GM19455 (cell line): Measurements from ENCODE around the gene ANO4.

Experiments
- ATAC-seq: cut with Tn5 transposase; IDR thresholded peaks from one replicate; pipeline ENCODE4 v1.9.1; 2021; ENCODE audit not compliant: unreplicated experiment

Gene ANO4

GRCh38 chr12:100794441-100795173 lies at the start of gene ANO4:
TSS of gene ANO4 (plus strand) at chr12:100794776. CDS start at chr12:100901786, 107,010 bp downstream.
- ATAC-seq = no peak

GRCh38 chr12:100745378-100746071 lies 49.1 kb upstream of the ANO4 start:
- ATAC-seq = no peak

GRCh38 chr12:100752841-100753240 lies 41.7 kb upstream of the ANO4 start:
- ATAC-seq = no peak

GRCh38 chr12:100753837-100754236 lies 40.7 kb upstream of the ANO4 start:
- no peak for ATAC-seq

GRCh38 chr12:100755186-100755585 lies 39.4 kb upstream of the ANO4 start:
- ATAC-seq = no peak

GRCh38 chr12:100758083-100758482 lies 36.5 kb upstream of the ANO4 start:
- ATAC-seq = no peak

GRCh38 chr12:100767371-100767770 lies 27.2 kb upstream of the ANO4 start:
- ATAC-seq = no peak

GRCh38 chr12:100767950-100768349 lies 26.6 kb upstream of the ANO4 start:
- ATAC-seq = no peak

GRCh38 chr12:100778967-100779590 lies 15.5 kb upstream of the ANO4 start:
- ATAC-seq = no peak

- ATAC-seq = no peak
Observed at GRCh38 chr12:100789146-100789545, 5.4 kb upstream of the ANO4 start.

GRCh38 chr12:100789975-100790374 lies 4.6 kb upstream of the ANO4 start:
- ATAC-seq = no peak

GRCh38 chr12:100790552-100790951 lies 4.0 kb upstream of the ANO4 start:
- no peak for ATAC-seq

GRCh38 chr12:100793182-100793581 lies 1.4 kb upstream of the ANO4 start:
- ATAC-seq = no peak

GRCh38 chr12:100795174-100795799 lies 711 bp downstream of the ANO4 start:
- no peak for ATAC-seq

GRCh38 chr12:100795800-100796179 lies 1.2 kb downstream of the ANO4 start:
- no peak for ATAC-seq

GRCh38 chr12:100796621-100797020 lies 2.0 kb downstream of the ANO4 start:
- no peak for ATAC-seq

GRCh38 chr12:100797246-100797645 lies 2.7 kb downstream of the ANO4 start:
- no peak for ATAC-seq

- no peak for ATAC-seq
Observed at GRCh38 chr12:100797786-100798185, 3.2 kb downstream of the ANO4 start.

- no peak for ATAC-seq
Observed at GRCh38 chr12:100798286-100799160, 3.9 kb downstream of the ANO4 start.

GRCh38 chr12:100799770-100800169 lies 5.2 kb downstream of the ANO4 start:
- no peak for ATAC-seq

- no peak for ATAC-seq
Observed at GRCh38 chr12:100800723-100801122, 6.1 kb downstream of the ANO4 start.
